GM21529 (cell line): ENCODE measurements around the gene CLP1.
A peak's percentile ranks its signal among the peaks of the same experiment; 100 is the strongest.

Experiments used
- ATAC-seq: cut with Tn5 transposase; IDR thresholded peaks from one replicate; pipeline ENCODE4 v1.9.1; 2021; ENCODE audit not compliant: unreplicated experiment

CLP1 gene

DNA sequence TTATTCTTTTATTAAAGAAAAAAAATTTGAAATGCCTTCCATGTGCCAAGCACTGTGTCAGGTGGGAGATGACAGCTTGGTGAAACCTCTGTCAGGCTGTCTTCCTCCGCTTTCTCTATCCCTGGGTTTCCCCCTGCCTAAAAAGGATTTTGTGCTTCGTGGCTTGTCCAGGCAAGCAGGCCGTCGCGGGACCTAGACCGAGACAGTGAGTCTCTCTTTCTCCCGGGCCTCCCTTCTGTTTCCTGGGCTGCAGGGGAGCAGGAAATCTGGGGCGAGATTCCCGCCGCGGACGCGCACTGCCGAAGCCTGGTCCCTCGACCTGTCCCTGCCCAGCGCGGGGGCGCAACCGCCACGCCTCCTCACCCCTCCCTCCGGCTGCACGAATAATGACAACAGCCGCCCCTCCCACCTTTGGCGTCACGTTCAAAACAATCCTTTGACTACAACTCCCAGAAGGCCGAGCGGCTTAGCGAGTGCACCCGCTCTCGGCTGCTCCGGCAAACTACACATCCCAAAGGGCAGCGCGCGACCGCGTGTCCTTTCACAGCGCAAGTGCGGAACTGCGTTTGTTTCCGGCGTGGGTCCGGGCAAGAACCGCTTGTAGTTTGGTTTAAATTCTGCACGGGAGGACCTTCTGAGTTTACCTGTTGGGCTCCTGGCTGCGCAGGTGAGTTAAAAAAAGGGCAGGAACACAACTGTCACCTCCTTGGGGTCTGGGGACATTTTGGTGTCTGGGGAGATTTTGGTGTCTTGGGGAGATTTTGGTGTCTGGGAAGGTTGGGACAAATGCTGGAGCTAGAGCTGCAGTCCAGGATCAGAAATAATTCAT, at the start of gene CLP1:
TSS of gene CLP1 (plus strand) at position 569 of the 829 bp plus-strand sequence. CDS start 1,715 bp downstream, outside the sequence.
- peak; percentile 99 for ATAC-seq

DNA sequence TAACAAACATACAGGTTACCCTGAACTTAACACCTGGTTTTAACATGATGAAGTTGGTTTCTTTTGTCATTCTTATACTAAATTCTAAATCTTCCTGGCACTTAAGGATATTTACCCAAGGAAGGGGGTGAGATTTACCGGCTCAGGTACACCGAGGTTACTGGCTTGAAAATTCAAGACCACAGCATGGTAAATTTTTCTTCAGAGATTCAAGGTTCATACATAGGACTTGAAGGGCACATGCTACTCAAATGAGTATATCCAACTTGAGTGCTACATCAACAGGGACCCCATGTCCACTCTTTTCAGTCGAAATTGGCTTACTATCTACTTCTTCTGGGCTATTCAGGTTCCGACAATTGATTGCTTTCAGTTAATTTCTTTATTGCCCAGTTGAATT, 47.4 kb upstream of the CLP1 start:
- no peak for ATAC-seq

DNA sequence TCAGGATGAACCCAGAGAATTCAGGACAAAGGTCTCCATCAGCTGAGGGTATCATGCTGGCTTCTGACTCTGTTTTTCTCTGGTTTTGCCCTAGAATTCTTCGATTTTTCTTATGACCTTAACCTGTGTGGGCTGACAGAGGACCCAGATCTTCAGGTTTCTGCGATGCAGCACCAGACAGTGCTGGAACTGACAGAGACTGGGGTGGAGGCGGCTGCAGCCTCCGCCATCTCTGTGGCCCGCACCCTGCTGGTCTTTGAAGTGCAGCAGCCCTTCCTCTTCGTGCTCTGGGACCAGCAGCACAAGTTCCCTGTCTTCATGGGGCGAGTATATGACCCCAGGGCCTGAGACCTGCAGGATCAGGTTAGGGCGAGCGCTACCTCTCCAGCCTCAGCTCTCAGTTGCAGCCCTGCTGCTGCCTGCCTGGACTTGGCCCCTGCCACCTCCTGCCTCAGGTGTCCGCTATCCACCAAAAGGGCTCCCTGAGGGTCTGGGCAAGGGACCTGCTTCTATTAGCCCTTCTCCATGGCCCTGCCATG, 43.3 kb upstream of the CLP1 start:
- ATAC-seq: no peak

DNA sequence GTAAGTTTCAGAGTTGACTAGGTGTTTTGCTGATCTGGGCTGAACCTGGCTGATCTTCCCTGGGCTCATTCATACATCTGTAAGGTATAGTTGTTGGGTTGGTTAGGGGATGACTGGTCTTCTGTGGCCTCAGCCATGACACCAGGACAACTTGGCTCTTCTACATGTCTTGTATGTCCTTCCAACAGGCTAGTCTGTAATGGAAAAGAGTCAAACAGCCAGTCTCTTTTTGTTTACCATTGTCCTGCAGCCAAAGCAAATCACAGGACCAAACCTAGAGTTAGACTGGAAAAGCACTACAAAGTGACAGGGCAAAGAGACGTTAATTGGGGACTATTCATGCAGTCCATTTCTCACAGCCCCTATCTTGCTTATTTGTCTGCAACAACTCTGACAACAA, 42.3 kb upstream of the CLP1 start:
- ATAC-seq: no peak

DNA sequence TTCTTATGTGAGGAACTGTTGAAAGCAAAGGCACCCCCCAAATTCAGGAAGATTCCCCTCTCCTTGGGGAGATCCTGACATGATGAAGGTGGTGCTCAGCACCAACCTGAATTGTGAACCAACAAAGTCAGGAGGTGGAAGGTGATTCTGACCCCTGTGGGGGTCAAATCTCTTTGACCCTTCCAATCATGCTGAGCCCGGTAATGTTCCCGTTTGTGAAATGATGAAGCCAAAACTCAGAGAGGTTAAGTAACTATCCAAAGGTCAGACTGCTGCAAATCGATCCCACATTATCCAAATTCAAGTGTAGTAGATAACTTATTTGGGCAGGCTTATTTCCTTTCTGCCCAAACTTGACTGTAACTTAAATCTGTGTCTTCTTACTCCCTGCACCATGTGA, 41.0 kb upstream of the CLP1 start:
- ATAC-seq: no peak

DNA sequence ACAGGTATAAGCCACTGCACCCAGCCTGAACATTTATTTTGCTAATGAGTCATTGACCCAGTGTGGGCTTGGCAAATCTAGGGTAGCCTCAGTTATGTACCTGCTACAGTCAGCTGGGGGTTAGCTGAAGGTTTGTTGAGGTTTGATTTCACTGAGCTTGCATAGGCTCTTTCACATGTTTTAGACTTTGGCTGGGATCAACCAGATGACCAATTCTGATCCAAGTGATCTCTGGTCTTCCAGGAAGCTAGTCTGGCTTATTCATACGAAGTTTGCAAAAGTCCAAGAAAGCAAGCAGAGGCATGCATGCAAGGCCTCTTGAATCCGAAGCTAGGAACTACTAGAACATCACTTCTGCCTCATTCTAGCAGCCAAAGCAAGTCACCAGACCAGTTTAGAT, 39.1 kb upstream of the CLP1 start:
- ATAC-seq: no peak

DNA sequence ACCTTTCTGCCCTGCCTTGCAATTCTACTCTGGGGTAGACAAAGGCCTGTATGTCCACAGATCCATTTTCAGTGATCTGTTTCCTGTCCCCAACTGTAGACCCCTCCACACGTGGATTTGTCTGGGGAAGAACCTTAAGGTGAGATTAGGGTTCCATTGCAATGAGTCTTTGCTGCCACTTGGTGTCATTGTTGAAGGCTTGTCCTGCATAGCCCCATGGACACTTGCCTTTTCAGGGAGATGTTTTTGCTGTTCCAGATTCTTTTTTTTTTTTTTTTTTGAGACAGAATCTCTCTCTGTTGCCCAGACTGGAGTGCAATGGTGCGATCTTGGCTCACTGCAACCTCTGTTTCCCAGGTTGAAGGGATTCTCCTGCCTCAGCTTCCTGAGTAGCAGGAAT, 38.2 kb upstream of the CLP1 start:
- no peak for ATAC-seq

DNA sequence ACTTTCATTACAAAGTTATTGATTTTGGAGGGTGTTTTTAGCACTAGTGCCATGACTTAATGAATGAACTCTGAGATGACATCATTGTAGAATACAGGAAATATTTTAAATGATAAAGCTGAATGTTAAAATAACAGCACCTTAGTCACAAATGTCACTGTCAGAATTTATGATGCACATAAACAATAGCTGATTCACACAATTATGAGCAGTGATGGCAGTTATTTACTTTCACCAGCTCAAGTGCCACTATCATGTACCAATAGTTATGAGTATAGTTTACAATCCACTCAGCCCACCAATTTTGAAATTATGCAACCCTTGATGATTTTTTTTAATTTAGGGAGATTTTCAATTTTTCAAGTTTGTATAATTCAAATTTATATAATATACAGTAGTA, 37.1 kb upstream of the CLP1 start:
- no peak for ATAC-seq

DNA sequence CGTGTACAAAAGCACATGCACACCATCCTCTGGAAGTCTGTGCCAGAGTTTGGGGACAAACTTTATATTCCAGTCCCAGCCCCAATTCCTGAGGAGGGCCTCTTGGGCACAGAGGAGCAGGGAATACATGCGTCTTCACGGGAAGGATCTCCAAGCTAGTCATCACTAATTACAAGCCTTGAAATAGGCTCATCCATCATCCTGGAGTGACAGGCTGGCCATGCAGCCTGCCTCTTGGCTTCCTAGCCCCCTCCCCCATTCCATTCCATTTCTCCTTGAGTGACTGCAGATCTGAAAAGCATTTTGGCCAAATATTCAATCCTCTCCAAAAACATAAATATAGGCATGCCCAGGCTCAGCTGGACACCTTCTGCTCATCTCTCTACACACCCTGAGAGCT, 35.3 kb upstream of the CLP1 start:
- no peak for ATAC-seq

DNA sequence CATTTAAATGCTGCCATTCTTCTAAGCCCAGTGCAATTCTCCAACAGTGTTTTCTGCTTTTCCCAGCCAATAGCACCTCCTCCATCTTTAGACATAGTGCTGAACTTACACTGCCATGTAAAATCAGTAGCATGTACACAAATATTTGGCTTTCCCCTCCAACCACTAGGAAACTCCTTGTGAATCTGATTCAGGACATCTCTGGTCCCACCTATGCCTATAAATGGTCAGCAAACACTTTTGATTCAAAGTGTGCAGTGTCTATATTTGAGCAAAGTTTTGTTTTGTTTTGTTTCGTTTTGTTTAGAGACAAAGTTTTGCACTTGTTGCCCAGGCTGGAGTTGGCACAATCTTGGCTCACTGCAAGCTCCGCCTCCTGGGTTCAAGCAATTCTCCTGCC, 32.7 kb upstream of the CLP1 start:
- ATAC-seq: no peak

DNA sequence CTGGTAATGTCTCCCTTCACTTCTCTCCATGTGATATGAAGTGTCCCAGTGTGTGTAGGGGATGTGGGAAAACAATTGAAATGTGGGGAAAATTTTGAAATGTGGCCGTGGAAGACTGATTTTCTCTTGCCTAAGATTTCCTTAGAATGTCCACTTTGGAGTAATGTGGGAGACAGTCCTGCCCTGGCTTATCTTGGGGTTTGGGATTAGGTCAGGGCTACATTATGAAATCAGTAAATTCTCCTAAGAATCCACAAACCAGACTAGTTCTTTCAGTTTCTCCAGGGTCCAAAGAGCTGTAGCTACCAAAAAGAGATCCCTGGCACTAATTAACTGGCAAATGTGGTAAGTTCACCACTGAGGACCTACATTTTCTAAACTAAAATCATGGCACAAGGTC, 30.7 kb upstream of the CLP1 start:
- no peak for ATAC-seq

DNA sequence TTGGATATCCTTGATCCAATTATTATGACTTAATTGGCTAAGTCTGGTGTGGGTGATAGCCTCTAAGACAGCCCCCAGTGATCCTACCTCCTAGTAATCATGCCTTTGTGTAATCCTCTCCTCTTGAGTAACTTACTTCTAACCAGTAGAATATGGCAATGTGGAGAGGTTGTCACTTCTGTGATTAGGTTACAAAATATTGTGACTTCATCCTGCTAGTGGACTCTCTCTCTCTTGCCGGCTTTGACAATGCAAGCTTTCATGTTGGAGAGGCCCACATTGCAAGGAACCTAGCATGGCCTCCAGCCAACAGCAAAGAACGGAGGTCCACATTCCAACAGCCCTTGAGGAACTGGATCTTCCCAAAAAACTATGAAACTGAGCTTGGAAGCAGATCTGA, 27.4 kb upstream of the CLP1 start:
- ATAC-seq: no peak

DNA sequence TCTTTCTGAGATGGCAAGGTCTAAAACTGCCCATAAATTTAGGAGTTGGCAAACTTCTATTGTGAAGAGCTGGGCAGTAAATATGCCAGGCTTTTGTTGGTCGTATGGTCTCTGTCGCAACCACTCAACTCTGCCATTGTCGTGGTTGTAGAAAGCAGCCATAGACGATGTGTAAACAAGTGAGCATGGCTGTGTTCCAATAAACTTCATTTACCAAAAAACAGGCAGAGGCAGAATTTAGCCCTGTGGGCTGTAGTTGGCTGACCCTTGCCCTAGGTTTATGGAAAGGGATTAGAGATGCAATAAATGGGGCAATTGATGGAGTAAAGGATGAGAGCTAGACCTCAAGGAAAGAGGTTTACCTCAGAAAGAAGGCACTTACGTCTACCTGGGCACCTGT, 25.4 kb upstream of the CLP1 start:
- ATAC-seq: no peak

DNA sequence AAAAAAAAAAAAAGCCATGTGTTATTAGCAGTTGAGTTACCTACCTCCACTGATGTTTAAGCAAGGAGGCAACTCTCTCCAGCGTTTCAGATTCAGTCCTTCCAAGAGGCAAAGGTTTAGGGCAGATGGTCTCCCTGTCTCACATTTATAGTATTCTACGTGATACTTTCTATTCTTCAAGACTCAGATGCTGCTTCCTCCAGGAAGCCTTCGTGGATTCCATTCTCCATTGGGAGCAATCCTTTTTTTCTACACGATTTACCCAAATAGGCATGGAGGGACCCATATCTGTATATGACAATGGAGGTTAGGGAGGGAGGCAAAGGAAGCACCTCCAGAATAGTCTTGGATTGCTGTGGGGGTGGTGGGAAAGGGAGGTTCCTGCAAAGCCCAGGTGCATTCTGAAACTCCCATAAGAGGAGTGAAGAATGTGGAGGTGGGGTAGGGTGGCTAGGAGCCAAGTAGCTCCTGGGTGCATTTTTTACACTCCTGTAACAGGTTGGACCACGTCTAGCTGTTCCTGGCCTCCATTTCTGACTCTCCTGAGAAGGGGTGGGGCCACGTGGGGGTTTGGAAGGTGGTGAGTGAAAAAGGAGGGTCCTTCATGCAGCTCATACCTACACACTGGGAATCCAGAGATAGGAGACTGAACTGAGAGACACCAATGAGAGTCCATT, 24.0 kb upstream of the CLP1 start:
- no peak for ATAC-seq

DNA sequence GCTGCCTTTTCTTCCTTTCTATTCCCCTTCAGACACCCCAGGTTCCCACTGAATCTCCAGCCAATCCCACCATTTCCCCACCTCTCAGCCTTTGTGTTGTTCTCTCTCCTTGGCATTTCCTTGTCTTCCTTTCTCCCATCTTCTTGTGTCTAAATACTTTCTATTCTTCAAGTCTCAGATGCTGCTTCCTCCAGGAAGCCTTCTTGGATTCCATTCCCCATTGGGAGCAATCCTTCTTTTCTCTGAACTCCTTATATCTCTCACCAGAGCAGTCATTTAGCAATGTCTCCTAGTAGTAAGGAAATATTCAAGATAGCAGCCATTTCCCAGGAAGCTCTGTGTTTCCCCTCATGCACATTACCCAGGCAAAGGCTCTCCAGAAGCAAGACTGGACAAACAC, 23.3 kb upstream of the CLP1 start:
- ATAC-seq: no peak

DNA sequence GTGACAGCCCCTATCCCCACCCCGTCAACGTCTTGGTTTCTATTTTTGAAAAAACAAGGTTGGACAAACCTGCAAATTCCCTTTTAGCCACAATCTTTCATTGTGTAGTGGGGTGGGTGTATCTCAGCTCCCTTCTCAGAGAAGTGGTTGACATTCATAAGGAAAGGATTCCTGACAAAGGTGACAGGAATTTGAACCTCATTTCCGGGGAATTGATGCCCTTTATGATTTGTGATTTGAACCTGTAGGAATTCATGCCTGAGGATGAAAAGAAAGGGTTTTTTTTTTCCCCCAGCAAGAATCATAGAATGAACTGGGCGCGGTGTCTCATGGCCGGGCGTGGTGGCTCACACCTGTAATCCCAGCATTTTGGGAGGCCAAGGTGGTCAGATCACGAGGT, 22.3 kb upstream of the CLP1 start:
- ATAC-seq: no peak

DNA sequence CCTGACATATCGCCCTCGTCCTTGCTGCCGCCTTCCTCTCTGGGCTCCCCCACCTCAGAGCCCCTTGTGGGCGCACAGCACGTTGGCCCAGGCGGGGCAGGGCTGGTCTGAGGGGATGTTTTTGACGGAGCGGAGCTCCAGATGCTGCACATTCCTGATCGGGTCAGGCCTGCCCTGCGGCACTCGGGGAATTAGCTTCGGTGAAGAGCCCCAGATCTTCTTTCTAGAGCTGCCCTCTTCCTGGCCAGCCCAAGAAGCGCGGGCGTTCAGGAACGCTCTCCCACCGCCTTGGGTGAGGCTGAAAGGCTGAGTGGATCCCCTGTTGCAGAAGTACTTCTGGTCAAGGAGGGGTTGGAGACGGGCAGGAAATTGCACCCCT, 19.9 kb upstream of the CLP1 start:
- no peak for ATAC-seq

DNA sequence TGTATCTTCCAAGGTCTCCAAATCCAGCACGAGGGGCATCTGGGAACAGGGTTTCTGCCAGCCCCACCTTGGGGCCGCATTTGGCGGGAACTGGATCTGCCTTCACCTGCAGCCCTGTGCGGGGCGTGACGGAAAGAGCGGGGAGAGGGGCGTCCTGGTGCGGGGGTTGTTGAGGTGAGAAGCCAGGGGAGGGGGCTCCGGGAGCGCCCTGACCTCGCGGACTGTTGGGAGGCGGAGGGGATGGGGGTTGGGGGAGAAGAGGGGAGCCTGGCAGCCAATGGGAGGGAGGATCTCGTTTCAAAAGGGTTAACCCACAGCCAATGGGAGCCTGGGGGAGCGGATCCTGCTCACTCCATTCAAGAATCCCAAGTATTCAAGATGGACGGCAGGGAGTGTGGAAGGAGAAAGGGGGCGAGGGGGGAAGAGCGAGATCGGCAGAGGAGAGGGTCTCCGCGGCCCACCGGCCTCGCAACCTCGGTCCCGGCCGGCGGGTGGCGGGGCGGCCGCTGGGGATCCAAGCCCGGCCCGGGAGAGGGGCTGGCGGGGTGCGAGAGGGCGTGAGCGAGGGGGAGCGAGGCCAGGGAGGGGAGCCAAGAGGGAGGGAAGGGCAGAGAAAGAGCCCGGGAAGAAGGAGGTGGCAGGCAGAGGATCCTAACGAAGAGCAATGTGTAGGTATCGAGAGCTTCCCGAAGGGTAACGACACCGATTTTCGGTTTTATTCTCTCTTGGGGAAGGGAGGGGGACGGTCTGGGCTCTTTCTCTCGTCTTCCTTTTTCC, 19.4 kb upstream of the CLP1 start:
- no peak for ATAC-seq

DNA sequence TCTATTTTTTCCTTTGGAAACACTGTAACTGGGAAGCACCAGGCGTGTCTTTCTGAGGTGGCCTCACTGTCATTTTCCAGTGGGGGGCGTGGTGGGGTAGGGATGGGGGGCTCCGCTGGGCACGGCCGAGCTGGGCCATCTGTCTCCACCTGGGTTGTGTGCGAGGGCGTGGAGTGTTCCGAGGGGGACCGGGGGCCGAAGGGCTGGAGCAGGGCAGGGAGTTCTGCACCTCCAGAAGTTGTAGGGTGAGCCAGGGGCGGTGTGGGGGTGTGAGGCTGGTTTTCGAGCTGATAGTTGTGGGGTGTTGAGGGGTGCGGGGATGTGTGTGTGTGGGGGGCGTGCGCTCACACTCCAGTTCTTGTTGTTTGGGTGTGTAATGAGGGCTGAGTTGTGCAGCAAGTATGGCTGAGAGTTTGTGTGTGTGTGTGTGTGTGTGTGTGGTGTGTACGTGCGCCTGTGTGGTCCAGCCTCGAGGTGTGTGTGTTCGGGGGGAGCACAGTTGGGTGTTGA, 18.7 kb upstream of the CLP1 start:
- ATAC-seq: no peak

DNA sequence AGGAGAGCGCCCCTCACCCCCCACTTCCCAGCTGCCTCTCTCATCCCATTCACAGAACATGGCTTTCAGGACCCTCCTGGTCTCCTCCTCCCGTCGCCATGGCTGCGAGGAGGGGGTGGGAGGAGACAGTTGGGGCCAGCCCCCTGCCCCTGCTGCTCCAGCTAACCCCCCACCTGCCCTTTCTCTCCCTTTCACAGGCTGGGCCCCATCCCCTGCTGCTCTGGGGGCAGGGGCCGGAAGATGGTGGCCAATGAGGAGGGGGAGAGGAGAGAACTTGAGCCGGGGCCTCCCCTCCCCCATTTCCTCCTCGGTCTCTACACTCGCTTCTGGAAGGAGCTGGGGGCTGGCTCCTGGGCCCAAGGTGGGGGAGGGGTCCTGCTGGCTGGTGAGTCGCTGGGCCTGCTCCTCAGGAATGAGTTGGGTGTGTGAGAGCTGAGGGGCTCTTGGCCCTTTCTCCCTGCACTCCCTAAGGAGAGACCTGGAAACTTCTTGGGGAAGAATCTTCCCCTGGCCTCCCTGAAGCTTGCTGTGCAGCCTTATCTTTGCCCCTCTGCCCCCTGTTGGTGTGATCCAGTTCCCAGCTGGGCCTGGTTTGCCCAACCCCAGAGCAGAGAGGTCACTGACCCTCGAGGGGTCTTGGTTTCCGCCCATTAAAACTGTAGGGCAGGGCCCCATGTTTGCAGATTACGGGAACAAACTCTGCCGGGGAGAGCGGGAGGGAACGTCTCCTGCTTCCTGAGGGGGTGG, 18.1 kb upstream of the CLP1 start:
- no peak for ATAC-seq
